ENCODE data around the gene SLC35F3.

GRCh38 chr1:233928123-233928522, 23.6 kb downstream of the SLC35F3 start:
- TF ChIP-seq CTCF (IDR thresholded peaks at IDR 0.05) (no peak), EP300 (IDR thresholded peaks at IDR 0.05) (no peak)
